PFSK-1 (cell line): ENCODE results near the gene COX4I1.

Source experiments
- POLR2AphosphoS5 ChIP-seq: IDR thresholded peaks from 2 replicates; pipeline ENCODE4 v1.6.1; 2012; ENCODE audit warnings: low read depth, mild to moderate bottlenecking, control low read depth, low read length, moderate library complexity
- TF ChIP-seq, protein P1 (sequence below), 2 experiments: IDR thresholded peaks; 2 replicates each; pipeline versions ENCODE4 v1.6.1 to v1.8.0; 2011 to 2012; ENCODE audit warnings: low read depth in 2 of 2, low read length in 2 of 2, control low read depth in 1 of 2, inconsistent platforms in 1 of 2, mild to moderate bottlenecking in 1 of 2, moderate library complexity in 1 of 2; ENCODE audit not compliant: insufficient read depth in 1 of 2

- no peak for TF ChIP-seq POLR2AphosphoS5
- TF ChIP-seq, protein P1, sequence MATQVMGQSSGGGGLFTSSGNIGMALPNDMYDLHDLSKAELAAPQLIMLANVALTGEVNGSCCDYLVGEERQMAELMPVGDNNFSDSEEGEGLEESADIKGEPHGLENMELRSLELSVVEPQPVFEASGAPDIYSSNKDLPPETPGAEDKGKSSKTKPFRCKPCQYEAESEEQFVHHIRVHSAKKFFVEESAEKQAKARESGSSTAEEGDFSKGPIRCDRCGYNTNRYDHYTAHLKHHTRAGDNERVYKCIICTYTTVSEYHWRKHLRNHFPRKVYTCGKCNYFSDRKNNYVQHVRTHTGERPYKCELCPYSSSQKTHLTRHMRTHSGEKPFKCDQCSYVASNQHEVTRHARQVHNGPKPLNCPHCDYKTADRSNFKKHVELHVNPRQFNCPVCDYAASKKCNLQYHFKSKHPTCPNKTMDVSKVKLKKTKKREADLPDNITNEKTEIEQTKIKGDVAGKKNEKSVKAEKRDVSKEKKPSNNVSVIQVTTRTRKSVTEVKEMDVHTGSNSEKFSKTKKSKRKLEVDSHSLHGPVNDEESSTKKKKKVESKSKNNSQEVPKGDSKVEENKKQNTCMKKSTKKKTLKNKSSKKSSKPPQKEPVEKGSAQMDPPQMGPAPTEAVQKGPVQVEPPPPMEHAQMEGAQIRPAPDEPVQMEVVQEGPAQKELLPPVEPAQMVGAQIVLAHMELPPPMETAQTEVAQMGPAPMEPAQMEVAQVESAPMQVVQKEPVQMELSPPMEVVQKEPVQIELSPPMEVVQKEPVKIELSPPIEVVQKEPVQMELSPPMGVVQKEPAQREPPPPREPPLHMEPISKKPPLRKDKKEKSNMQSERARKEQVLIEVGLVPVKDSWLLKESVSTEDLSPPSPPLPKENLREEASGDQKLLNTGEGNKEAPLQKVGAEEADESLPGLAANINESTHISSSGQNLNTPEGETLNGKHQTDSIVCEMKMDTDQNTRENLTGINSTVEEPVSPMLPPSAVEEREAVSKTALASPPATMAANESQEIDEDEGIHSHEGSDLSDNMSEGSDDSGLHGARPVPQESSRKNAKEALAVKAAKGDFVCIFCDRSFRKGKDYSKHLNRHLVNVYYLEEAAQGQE (IDR thresholded peaks at IDR 0.05; ENCODE audit: insufficient read depth in 1 of 2, low read depth in 2 of 2, low read length in 2 of 2): no peak
Observed at GRCh38 chr16:85770741-85771140, 28.8 kb upstream of the COX4I1 start.
